ENCODE measurements around the gene CDKN2A. TPM values are rescaled to one million over a fixed set of nuclear protein-coding genes. Genes with fewer than 3 reads are reported as not detected.

CDKN2A gene
- total and polyA plus RNA-seq, 9 of the 15 experiments (the other 6 are each of a cell fraction or from before 2014, with no cell fraction given) = not detected

- H4K20me1 ChIP-seq (replicated peaks; ENCODE audit: control insufficient read depth, insufficient read depth, low read length) = no peaks in the 10 kb centered on the region
- H3K27me3 ChIP-seq (ENCODE audit: control insufficient read depth in 2 of 2, insufficient read depth in 2 of 2, low read length in 2 of 2) = no peaks in the 10 kb centered on the region
- in situ Hi-C loops (cut with MboI) (no loop called here), intact Hi-C loops (cut with micrococcal nuclease) (no loop called here)
- no peak overlapping the region for H3K4me2 ChIP-seq (ENCODE audit: insufficient read depth, low read length)
- no peak for DNase-seq (ENCODE audit: extremely low read depth in 1 of 4, low spot score in 3 of 4)
- no peaks in the 10 kb centered on the region for H3K79me2 ChIP-seq (ENCODE audit: control insufficient read depth, insufficient read depth, low read length)
- no peak overlapping the region for H3K27ac ChIP-seq (ENCODE audit: extremely low read depth, low read depth, low read length)
- no peaks in the 10 kb centered on the region for H3K4me1 ChIP-seq (replicated peaks in 1 of 2; ENCODE audit: control insufficient read depth in 2 of 2, insufficient read depth in 2 of 2, low read length in 2 of 2)
- no peak for FAIRE-seq
- H3K4me3 ChIP-seq = no peak overlapping the region
- POLR2A ChIA-PET = no interaction called here
- WGBS (ENCODE audit: insufficient coverage, low coverage, missing lambda C conversion rate) = no CpG with 5 or more reads among the region's 45 CpGs
- ATAC-seq = no peak
- TF ChIP-seq ARHGAP35 (IDR thresholded peaks at IDR 0.05; ENCODE audit: partially characterized antibody) = no peak
- no peaks in the 10 kb centered on the region for H3K9me3 ChIP-seq (replicated peaks; ENCODE audit: control insufficient read depth, insufficient read depth, low read depth, low read length)
- H3K36me3 ChIP-seq (ENCODE audit: control insufficient read depth, insufficient read depth, low read length) = no peaks in the 10 kb centered on the region
- H3K9ac ChIP-seq (ENCODE audit: insufficient read depth in 1 of 2, low read depth in 2 of 2, low read length in 2 of 2) = no peak overlapping the region
- H2AFZ ChIP-seq (ENCODE audit: low read depth, low read length) = no peak overlapping the region
- CTCF ChIA-PET (ENCODE audit: low intra/inter-chr PET ratio) = no interaction called here
- no peaks in the 10 kb centered on the region for H3K9me1 ChIP-seq (ENCODE audit: control insufficient read depth, insufficient read depth, low read length)
- no TSS peak for BruUV-seq (replicated peaks)
These were observed 23.2 kb downstream of the CDKN2A start for GRCh38 chr9:21970800-21971640.

GRCh38 chr9:21969951-21970799 is 24.0 kb downstream of the CDKN2A start:
- ChIA-PET POLR2A (no interaction called here), CTCF (ENCODE audit: low intra/inter-chr PET ratio) (no interaction called here)
- no CpG with 5 or more reads among the region's 24 CpGs for WGBS (ENCODE audit: insufficient coverage, low coverage, missing lambda C conversion rate)
- intact Hi-C loops (cut with micrococcal nuclease) = no loop called here
- BruUV-seq (replicated peaks) = no TSS peak
- ATAC-seq (no peak), DNase-seq (ENCODE audit: extremely low read depth in 1 of 4, low spot score in 3 of 4) (no peak), FAIRE-seq (no peak)
- H4K20me1 ChIP-seq (replicated peaks; ENCODE audit: control insufficient read depth, insufficient read depth, low read length) = no peaks in the 10 kb centered on the region
- H3K4me3 ChIP-seq = no peak overlapping the region
- H3K9me1 ChIP-seq (ENCODE audit: control insufficient read depth, insufficient read depth, low read length) = no peaks in the 10 kb centered on the region
- H3K9ac ChIP-seq (ENCODE audit: insufficient read depth in 1 of 2, low read depth in 2 of 2, low read length in 2 of 2) = no peak overlapping the region
- no peak overlapping the region for H3K27ac ChIP-seq (ENCODE audit: extremely low read depth, low read depth, low read length)
- no peak overlapping the region for H2AFZ ChIP-seq (ENCODE audit: low read depth, low read length)
- no peaks in the 10 kb centered on the region for H3K27me3 ChIP-seq (ENCODE audit: control insufficient read depth in 2 of 2, insufficient read depth in 2 of 2, low read length in 2 of 2)
- H3K4me2 ChIP-seq (ENCODE audit: insufficient read depth, low read length) = no peak overlapping the region
- in situ Hi-C loops (cut with MboI) = no loop called here
- H3K79me2 ChIP-seq (ENCODE audit: control insufficient read depth, insufficient read depth, low read length) = no peaks in the 10 kb centered on the region
- no peaks in the 10 kb centered on the region for H3K36me3 ChIP-seq (ENCODE audit: control insufficient read depth, insufficient read depth, low read length)
- no peaks in the 10 kb centered on the region for H3K9me3 ChIP-seq (replicated peaks; ENCODE audit: control insufficient read depth, insufficient read depth, low read depth, low read length)
- H3K4me1 ChIP-seq (replicated peaks in 1 of 2; ENCODE audit: control insufficient read depth in 2 of 2, insufficient read depth in 2 of 2, low read length in 2 of 2) = no peaks in the 10 kb centered on the region
- no peak for TF ChIP-seq ETV6 (IDR thresholded peaks at IDR 0.05; ENCODE audit: borderline replicate concordance in 1 of 2, low read depth in 2 of 2, low read length in 1 of 2)
- TF ChIP-seq ETV6 (CRISPR knock-in tag; IDR thresholded peaks at IDR 0.05; ENCODE audit: borderline replicate concordance) = no peak
- TF ChIP-seq TSC22D4 (tag; IDR thresholded peaks at IDR 0.05) = no peak
- no peak for TF ChIP-seq RUNX1 (IDR thresholded peaks at IDR 0.05; ENCODE audit: low read depth)
- TF ChIP-seq MCM5 (IDR thresholded peaks at IDR 0.05; ENCODE audit: low read depth) = no peak
- TF ChIP-seq POLR2AphosphoS2 (IDR thresholded peaks at IDR 0.05; ENCODE audit: low read length) = no peak
- TF ChIP-seq HDAC2 (IDR thresholded peaks at IDR 0.05) = no peak
- TF ChIP-seq GATAD2B (IDR thresholded peaks at IDR 0.05; ENCODE audit: borderline replicate concordance) = no peak
- no peak for TF ChIP-seq SIRT6 (IDR thresholded peaks at IDR 0.05; ENCODE audit: low read depth, low read length)
- no peak for TF ChIP-seq ZBTB12 (CRISPR knock-in tag; IDR thresholded peaks at IDR 0.05)
- TF ChIP-seq TRIM25 (IDR thresholded peaks at IDR 0.05; ENCODE audit: borderline replicate concordance) = no peak

All from K562 (cell line).